NCI-H2227 (cell line): ENCODE data around the gene B3GALT6.
"Not testable (repeated sequence)": the region's sequence is repeated elsewhere in the genome, so short reads cannot be mapped to it uniquely, and the experiment has no call there.

Source experiments
- DNase-seq: peaks from one replicate; lab custom pipeline; 2025; ENCODE audit not compliant: unreplicated experiment; lab: John Stamatoyannopoulos, UW

B3GALT6 gene

DNA sequence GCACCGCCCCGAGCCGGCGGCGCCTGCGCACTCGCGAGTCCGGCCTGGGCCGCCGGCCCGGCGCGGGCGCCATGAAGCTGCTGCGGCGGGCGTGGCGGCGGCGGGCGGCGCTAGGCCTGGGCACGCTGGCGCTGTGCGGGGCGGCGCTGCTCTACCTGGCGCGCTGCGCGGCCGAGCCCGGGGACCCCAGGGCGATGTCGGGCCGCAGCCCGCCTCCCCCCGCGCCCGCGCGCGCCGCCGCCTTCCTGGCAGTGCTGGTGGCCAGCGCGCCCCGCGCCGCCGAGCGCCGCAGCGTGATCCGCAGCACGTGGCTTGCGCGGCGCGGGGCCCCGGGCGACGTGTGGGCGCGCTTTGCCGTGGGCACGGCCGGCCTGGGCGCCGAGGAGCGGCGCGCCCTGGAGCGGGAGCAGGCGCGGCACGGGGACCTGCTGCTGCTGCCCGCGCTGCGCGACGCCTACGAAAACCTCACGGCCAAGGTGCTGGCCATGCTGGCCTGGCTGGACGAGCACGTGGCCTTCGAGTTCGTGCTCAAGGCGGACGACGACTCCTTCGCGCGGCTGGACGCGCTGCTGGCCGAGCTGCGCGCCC, at the start of gene B3GALT6:
B3GALT6 (plus strand) TSS at position 30 of the 588 bp plus-strand sequence; CDS start at position 72, 42 bp downstream.
- DNase-seq, result no peak

DNA sequence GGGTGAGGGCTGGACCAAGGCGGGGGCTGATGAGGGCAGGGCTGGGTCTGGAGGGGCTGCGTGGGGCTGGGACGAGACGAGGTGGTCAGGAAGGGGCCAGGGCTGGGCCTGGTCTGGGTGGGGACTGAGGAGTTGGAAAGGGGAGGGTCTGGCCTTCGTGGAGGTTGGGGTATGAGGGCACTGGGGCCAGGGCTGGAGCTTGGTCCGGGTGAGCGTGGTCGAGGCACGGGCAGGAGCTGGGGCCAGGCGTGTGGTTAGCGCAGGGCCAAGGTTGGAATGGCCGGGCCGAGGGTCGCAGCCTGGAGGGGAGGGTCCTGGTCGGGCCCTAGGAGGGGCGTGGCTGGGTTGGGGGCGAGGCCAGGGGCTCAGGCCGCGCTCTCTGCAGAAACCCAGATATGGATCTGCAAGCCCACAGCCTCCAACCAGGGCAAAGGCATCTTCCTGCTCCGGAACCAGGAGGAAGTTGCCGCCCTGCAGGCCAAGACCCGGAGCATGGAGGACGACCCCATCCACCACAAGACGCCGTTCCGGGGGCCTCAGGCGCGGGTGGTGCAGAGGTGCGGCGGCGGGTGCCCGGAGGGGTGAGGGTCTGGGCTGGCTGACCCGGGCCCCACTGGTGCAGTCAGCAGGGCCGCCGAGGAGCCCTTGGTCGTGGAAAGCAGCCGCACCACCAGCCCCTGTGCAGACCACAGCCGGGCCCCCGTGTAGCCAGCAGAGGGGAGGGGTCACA, 49.4 kb upstream of the B3GALT6 start:
- DNase-seq, result no peak

DNA sequence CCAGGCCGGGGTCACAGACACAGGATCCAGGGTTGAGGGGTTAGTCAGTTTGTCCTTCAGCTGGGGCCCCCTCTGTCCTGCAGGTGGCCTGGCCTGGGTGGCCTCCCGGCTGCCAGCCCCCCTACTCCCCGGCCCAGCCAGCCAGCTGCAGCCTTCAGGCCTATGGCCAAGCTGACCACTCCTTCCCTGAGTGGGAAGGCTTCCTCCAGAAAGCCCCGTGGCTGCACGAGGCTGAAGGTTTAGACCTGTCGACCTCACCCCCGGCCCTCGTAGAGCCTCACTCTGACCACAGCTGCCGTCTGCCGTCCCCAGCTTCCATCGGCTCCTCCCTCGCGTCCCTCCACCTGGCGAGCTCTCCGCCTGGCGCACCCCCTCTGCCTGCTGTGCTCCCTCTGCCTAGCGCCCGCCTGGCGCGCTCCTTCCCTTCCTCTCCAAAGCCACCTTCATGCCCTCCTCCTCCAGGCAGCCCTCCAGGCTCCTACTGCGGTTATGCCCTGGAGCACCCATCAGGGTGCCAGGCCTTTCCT, 48.8 kb upstream of the B3GALT6 start:
- no peak for DNase-seq

DNA sequence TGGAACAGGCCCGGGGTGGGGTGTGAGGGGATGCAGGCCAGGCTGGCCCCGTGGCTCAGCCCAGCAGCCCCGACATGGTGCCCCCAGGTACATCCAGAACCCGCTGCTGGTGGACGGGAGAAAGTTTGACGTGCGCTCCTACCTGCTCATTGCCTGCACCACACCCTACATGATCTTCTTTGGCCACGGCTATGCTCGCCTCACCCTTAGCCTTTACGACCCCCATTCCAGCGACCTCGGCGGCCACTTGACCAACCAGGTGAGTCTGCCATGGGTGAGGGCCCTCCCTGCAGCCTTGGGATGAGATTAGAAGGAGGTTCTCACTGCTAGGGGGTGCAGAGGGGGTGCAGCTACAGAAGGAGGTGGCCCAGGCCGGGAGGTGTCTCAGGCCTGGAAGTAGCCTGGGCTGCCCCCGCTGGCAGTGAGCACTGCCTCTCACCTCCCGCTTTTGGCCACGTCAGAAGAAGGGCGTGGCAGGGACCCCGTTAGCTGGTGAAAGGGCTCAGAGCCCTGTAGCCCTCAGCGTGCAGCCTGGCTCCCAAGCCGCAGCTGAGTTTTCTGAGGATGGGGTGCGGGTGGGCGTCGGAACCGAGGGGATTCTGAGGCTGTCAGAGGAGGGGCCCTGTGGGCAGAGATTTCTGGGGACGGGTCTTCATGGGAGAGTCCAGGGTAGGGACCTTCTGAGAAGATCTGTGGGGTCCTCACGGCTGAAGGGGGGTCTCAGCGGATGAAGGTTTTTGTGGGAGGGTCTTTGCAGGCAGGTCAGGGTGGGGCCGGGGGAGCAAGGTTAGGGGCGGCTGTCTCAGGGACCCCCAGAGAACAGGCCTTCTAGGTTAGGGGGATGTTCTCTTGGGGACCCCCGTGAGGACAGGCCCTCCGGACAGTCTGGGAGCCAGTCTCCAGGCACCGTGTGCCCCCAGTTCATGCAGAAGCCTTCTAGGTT, 47.9 kb upstream of the B3GALT6 start:
- no peak for DNase-seq

DNA sequence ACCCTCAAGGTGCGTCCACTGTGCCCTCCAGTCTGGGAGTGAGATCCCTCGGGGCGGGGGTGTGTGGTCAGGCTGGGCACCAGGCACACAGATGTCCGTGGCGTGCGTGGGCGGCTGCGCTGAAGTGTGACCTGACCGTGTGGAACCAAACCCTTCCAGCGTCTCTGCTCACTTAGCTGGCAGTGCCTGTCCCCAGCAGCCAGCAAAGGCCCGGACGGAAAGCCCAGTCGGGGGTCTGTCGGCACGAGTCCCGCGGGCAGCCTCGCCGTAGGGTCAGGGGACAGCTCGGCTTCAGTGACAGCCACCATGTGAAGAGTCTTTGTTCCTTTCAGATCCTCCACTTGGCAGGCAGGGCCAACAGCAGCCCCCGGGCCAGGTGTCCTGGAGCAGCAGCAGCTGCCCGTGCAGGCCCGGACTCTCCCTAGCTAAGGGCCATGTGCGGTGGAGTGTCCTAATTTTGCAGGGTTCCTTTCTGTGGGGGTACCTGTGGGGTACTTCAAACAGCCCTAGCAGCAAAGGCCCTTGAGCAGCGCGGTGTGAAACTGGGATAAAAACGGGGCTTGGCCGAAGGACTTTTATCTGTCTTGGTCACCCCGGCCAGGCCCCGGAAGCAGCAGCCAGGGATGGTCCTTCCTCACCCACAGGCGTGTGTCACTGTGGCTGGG, 46.8 kb upstream of the B3GALT6 start:
- DNase-seq, result no peak

DNA sequence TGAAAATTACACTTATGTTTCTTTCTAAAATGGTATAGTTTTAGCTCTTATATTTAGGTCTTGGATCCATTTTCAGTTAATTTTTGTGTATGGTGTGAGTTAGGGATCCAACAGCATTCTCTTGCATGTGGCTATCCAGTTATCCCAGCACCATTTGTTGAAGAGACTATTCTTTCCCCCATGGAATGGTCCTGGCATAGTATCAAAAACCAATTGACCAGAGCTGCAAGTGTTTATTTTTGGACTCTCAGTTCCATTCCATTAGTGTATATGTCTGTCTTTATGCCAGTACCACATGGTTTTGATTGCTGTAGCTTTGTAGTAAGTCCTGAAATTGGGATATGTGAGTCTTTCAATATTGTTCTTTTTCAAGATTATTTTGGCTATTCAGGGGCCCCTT, 44.1 kb upstream of the B3GALT6 start:
- no peak for DNase-seq

DNA sequence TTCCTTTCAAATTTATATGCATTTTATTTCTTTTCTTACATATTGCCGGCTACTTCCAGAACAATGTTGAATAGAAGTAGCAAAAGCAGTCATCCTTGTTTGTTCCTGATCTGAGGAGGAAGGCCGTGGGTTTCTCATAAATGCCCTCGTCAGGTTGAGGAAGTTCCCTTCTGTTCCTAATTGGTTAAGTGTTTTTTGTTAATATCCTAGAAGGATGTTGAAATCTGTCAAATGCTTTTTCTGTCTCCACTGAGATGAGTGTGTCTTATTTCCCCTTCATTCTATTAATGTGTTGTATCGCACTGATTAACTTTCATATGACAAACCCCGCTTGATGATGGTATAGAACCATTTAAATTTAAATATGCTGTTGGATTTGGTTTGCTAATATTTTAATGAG, 42.9 kb upstream of the B3GALT6 start:
- no peak for DNase-seq

DNA sequence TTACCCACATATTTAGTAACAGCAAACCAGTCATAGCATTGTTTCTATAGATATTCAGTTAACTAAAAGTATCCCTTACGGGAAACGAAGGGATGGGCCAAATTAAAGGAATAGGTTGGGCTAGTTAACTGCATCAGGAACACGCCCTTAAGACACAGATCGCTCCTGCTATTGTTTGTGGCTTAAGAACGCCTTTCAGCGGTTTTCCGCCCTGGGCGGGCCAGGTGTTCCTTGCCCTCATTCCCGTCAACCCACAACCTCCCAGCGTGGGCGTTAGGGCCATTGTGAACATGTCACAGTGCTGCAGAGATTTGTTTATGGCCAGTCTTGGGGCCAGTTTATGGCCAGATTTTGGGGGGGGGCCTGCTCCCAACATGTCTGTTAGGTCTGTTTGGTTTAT, 40.3 kb upstream of the B3GALT6 start:
- DNase-seq, result no peak

DNA sequence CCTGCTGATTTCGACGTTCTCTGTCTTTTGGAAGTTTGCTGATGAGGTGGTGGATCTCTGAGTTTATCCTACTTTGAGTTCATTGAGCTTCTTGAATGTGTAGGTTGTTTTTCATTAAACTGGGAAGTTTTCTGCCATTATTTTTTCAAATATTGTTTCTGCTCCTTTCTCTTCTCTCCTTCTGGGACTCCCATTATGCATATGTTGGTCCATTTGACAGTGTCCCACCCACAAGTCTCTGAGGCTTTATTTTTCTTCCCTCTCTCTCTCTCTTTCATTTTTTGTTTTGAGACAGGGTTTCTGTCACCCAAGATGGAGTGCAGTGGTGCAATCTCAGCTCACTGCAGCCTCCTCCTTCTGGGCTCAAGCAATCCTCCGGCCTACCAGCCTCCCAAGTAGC, 37.3 kb upstream of the B3GALT6 start:
- DNase-seq, result no peak

DNA sequence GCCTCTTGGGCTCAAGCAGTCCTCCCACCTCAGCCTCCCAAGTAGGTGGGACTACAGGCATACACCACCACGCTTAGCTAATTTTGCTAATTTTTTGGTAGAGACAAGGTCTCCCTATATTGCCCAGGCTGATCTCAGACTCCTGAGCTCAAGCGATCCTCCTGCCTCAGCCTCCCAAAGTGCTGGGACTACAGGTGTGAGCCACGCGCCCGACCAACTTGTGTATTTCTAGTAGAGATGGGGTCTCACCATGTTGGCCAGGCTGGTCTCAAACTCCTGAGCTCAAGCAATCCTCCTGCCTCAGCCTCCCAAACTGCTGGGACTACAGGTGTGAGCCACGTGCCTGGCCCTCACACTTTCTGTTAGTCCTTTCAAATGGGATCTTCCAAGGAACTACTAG, 36.3 kb upstream of the B3GALT6 start:
- DNase-seq, result not testable (repeated sequence)

DNA sequence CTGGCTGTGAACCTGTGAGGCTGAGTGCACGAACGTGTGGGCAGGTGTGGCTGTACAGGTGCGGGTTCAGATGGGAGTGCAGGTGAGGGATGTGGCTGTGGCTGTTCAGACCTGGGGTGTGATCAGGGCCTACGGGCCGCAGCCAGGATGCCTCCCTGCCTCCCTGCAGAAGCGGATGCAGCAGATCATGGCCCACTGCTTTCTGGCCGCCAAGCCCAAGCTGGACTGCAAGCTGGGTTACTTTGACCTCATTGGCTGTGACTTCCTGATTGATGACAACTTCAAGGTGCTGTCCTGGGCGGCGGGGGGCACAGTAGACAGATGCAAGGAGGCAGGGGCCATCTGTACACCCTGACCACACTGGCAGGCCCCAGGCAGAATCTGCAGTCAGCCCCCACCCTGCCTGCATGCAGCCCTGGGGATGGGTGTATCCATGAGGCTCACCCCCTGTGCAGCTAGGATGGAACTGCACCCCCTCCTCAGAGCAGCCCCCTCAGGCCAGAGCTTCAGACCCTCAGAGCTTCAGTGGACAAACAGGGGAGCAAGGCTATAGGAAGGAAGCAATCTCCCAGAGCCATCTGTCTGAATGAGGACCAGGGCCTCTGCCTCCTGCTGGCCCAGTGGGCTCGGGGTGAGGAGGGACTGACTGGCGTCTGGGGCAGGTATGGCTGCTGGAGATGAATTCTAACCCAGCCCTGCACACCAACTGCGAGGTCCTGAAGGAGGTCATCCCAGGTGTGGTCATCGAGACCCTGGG, 35.4 kb upstream of the B3GALT6 start:
- no peak for DNase-seq

DNA sequence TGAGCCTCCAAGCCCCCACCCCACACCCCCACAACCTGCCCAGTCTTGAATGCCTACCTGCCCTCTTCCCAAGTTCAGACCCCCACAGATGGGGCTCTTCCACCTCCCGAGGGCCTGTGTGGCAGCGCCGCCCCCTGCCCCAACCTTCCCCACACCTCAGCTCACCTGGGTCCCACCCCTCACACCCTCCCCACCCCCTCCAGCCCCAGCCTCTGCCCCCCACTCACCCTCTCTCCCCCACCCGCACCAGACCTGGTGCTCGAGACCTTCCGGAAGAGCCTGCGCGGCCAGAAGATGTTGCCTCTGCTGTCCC, 34.9 kb upstream of the B3GALT6 start:
- DNase-seq, result no peak

DNA sequence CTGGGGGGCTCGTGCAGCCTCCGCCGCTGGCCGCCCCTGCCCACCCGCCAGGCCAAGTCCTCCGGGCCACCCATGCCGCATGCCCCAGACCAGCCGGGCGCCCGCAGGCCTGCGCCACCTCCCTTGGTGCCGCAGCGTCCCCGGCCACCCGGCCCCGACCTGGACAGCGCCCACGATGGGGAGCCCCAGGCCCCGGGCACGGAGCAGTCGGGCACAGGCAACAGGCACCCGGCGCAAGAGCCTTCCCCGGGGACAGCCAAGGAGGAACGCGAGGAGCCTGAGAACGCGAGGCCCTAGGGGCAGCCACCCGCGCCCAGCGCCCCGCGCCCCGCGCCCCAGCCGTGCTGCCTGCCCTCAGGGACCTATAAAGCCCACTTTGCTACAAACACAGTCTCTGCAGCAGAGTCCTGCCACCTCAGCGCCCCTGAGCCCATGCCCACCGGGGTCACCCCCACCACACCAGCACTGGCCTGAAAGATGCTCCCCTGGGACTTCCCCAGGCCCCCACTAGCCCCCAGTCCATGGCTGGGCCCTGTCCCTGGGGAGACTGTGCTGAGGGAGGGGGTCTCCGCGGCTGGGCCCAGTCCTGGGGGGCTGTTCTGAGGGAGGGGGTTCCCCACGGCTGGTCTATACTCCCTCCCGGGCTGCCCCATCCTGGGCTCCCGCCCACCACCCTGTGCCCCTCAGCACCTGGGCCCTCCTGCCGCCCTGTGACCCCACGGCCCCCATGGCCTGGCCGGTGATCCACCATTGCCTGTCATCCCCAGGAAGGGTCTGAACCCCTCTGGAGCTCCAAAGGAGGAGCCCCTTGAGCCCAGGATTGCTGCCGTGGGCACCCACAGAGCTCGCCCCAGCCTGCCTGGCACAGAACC, 34.2 kb upstream of the B3GALT6 start:
- no peak for DNase-seq

DNA sequence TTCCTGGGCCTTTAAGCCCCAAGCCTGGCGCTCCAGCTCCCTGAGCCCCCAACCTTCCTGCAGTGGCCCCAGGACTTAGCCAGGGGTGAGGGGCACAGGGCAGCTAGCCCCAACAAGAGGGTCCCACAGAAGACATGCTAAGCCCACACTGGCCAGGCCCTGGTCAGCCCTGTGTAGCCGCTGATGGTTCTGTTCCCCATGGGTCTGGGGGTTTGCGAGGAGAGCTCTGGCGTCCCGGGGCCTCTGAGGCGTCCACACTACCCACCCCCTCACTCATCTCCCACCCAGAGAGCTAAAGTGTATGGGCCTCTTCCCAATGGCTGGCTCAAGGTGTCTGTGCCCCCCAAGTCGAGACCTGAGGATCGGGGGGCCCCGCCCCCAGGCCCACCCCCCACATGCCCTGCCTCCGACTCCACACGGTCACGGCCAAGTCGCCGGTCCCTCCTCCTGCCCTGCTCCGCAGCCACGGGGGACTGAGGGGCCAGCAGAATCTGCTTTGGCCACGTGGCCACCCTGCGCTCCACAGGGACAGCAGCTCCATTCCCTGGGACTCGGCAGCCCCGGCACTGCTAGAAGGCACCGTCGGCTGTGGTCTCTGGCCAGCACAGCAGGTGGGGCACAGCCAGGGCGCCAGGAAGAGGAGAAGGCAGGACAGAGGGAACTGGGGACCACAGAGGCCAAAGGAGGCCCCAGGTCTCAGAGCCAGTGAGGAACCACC, 33.5 kb upstream of the B3GALT6 start:
- no peak for DNase-seq

DNA sequence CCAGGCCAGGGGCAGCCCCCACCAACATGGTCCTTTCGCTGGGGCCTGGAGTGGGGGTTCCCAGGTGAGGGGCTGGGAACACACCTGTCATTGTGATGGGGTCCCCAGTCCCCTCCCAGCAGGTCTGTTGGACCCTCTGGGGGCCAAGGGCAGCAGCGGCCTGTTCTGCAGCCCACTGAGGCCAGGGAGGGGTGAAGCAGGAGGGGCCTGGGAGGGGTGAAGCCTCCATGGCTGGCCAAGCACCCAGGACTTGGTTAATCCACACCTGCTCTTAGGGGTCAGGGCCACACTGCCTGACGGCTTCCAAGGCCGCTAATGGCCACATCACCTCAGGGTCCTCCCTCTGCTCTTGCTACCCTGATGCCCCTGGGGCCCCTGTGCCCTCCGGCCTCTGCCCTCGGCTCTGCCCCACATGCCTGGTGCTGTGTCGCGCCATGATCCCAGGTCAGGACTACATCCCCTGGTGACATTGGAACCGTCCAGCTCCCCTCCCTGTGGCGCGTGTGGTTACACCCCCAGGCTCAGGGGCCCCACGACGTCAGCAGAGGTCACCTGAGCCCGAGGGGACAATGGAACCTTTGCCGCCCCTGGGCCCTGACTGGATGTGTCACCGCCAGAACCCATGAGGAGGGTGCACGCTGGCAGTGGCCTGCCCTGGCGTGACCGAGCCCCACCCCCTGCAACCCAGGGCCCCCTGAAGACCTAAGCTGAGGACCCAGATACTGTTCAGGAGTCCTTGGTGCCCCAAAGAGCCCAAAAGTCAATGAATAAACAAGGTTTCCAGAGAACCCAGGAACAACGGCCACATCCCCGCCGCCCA, 32.7 kb upstream of the B3GALT6 start:
- DNase-seq, result no peak

DNA sequence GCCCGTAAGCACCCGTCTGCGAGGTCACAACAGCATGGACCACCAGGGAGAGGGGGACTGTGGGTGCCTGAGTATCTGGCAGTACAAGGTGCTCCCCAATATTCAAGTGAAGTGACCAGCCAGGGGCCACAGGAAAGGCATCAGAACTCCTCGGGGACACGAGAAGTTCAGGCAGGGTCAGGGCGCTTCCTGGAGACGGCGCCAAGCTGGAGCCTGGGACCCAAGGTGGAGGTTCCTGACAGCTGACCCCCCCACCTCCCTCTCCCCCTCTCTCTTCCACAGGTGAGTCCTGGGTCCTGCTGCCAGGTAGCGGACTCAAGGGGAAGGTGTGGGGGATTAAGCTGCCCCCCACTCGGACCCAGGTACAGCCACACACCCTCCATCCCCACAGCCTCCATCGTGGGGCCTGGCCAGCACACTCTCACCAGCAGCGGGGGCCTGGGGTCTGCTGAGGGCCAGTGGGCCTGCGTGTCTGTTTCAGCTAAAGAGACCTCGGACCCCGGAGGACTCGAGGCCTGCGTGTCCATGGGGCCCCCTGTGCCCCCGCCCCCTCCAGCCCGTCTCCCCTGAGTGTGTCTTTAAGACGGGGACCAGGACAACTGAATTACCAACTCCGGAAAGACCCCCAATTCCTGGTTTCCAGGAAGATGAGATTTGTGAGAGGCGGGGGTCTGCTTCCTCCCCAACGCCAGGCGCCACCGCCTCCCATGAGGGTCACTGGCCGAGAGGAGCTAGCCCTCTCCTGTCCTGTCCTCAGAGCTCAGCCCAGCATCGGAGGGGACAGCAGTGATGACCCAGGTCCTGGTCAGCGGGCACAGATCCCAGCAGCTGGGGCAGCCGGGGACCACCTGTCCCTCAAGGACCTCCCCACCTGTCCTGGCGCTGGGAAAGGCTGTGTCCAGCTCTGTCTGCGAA, 31.8 kb upstream of the B3GALT6 start:
- DNase-seq, result no peak
